Astrocyte of the spinal cord (primary cell): ENCODE measurements around the gene ARPC5.

Experiments
- DNase-seq: peaks from one replicate; pipeline ENCODE4 v3.0.0; 2011; ENCODE audit warnings: low read depth, low spot score
- H3K4me3 ChIP-seq: 2 replicates; pipeline ENCODE4 v1.5.1; 2011; ENCODE audit warnings: low read depth, mild to moderate bottlenecking, low read length, moderate library complexity
- in situ Hi-C: cut with HindIII; loops from 2 replicates; pipeline ENCODE4 v1.10.0; 2017; ENCODE audit warnings: low sequenced_read_pairs
- TF ChIP-seq, protein P1 (sequence below): IDR thresholded peaks from 2 replicates; pipeline ENCODE4 v1.5.1; 2012; ENCODE audit warnings: low read depth, mild to moderate bottlenecking, low read length, inconsistent platforms

ARPC5 gene

DNA sequence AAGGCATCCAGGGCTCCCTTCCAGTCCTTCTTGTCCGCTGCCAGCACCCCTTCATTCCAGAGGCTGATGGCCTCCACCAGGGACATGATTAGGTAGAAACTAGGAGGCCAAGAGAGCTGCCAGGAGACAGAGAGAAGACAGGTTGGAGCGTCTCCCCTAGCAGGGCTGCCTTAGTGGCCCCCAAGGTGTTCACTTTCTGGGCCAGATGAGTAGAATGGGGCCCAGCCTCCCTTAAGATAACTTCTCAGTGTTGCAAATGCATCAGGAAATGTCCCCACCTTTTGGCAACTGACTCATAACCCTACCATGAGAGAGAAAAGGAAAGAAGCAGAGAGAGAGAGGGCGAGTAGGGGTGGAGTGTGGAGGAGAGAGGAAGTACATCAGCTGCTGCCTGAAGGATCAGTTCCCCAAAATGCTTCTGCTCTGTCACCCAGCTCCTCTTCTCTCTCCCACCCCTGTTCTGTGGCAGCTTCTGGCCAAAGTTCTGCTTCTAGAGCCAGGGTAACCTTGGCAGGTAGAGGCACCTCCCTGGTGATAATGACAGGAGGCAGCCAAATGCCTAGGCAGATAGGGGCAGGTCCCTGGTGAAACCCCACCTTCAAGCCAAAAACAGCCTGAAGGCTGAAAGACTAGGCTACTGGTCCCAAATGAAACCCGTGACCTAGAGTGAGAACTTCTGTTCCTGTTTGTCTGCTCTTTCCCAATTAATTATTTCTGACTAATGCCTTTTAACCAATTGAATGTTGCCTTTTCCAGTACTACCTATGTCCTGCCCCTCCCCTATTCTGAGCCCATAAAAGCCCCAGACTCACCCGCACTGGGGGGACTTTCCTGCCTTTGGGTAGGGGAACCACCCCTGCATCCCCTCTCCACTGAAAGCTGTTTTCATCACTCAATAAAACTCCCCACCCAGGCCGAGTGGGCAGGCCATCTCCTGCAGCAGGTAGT, 45.1 kb downstream of the ARPC5 start, which contains the start of gene NCF2:
Gene NCF2 (minus strand): TSS at position 216 of the 948 bp plus-strand sequence. CDS start 130 bp downstream, at position 86.
- H3K4me3 ChIP-seq: no peak within 1 kb of the TSS
- in situ Hi-C loops: no loop called here
- TF ChIP-seq, protein P1, sequence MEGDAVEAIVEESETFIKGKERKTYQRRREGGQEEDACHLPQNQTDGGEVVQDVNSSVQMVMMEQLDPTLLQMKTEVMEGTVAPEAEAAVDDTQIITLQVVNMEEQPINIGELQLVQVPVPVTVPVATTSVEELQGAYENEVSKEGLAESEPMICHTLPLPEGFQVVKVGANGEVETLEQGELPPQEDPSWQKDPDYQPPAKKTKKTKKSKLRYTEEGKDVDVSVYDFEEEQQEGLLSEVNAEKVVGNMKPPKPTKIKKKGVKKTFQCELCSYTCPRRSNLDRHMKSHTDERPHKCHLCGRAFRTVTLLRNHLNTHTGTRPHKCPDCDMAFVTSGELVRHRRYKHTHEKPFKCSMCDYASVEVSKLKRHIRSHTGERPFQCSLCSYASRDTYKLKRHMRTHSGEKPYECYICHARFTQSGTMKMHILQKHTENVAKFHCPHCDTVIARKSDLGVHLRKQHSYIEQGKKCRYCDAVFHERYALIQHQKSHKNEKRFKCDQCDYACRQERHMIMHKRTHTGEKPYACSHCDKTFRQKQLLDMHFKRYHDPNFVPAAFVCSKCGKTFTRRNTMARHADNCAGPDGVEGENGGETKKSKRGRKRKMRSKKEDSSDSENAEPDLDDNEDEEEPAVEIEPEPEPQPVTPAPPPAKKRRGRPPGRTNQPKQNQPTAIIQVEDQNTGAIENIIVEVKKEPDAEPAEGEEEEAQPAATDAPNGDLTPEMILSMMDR: no peak
- no peak for DNase-seq

DNA sequence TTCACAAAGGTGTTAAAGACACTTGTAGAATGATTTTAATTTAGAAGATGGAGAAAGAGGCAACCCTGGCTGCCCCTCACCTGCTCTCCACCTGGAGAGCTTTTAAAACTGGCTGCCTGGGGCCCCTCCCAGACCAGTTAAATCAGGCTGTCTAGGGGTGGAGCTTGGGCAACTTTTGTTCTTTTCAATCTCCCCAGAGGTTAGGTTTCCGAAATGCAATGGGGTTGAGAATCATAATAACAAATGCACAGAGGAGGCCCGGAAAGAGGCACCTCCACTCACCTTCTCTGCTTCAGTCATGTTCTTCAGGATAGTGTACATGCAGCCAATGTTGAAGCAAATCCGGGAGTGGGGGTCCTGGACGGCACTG, 45.7 kb downstream of the ARPC5 start:
- DNase-seq: no peak
- in situ Hi-C loops: no loop called here
- TF ChIP-seq, protein P1: no peak
- no peak overlapping the region for H3K4me3 ChIP-seq

GRCh38 chr1:183589384-183589783, 46.2 kb downstream of the ARPC5 start:
- DNase-seq: no peak
- H3K4me3 ChIP-seq: no peak overlapping the region
- TF ChIP-seq, protein P1: no peak
- in situ Hi-C loops: no loop called here

GRCh38 chr1:183588827-183589226, 46.8 kb downstream of the ARPC5 start:
- no peak for DNase-seq
- in situ Hi-C loops: no loop called here
- TF ChIP-seq, protein P1: no peak
- H3K4me3 ChIP-seq: no peak overlapping the region

- no peak overlapping the region for H3K4me3 ChIP-seq
- TF ChIP-seq, protein P1: no peak
- DNase-seq: no peak
- in situ Hi-C loops: no loop called here
Observed at GRCh38 chr1:183586926-183587325, 48.7 kb downstream of the ARPC5 start.

GRCh38 chr1:183586455-183586854, 49.1 kb downstream of the ARPC5 start:
- TF ChIP-seq, protein P1: no peak

More at GRCh38 chr1:183586455-183586854, 49.1 kb downstream of the ARPC5 start:
- no peak for DNase-seq
- no peak overlapping the region for H3K4me3 ChIP-seq
- in situ Hi-C loops: no loop called here
